PFSK-1 (cell line): ENCODE results near the gene FAM177B.

Experiments
- FOXP2 ChIP-seq: optimal IDR thresholded peaks from 2 replicates; pipeline ENCODE3; 2011; ENCODE audit warnings: borderline replicate concordance, control low read depth, inconsistent platforms; ENCODE audit not compliant: insufficient read depth; ENCODE audit errors: extremely low read length, extremely low read depth
- POLR2AphosphoS5 ChIP-seq: IDR thresholded peaks from 2 replicates; pipeline ENCODE4 v1.6.1; 2012; ENCODE audit warnings: low read depth, mild to moderate bottlenecking, control low read depth, low read length, moderate library complexity
- REST ChIP-seq, 2 experiments: IDR thresholded peaks; 2 replicates each; pipeline versions ENCODE4 v1.6.1 to v1.8.0; 2011 to 2012; ENCODE audit warnings: low read depth in 2 of 2, low read length in 2 of 2, control low read depth in 1 of 2, inconsistent platforms in 1 of 2, mild to moderate bottlenecking in 1 of 2, moderate library complexity in 1 of 2; ENCODE audit not compliant: insufficient read depth in 1 of 2
- SIN3A ChIP-seq: IDR thresholded peaks from 2 replicates; pipeline ENCODE4 v1.6.1; 2012; ENCODE audit warnings: mild to moderate bottlenecking, low read length, moderate library complexity, borderline replicate concordance; ENCODE audit not compliant: insufficient read depth
- TAF1 ChIP-seq: IDR thresholded peaks from 2 replicates; pipeline ENCODE4 v1.6.1; 2012; ENCODE audit warnings: low read length, control low read depth, borderline replicate concordance; ENCODE audit not compliant: insufficient read depth

The FAM177B gene

DNA sequence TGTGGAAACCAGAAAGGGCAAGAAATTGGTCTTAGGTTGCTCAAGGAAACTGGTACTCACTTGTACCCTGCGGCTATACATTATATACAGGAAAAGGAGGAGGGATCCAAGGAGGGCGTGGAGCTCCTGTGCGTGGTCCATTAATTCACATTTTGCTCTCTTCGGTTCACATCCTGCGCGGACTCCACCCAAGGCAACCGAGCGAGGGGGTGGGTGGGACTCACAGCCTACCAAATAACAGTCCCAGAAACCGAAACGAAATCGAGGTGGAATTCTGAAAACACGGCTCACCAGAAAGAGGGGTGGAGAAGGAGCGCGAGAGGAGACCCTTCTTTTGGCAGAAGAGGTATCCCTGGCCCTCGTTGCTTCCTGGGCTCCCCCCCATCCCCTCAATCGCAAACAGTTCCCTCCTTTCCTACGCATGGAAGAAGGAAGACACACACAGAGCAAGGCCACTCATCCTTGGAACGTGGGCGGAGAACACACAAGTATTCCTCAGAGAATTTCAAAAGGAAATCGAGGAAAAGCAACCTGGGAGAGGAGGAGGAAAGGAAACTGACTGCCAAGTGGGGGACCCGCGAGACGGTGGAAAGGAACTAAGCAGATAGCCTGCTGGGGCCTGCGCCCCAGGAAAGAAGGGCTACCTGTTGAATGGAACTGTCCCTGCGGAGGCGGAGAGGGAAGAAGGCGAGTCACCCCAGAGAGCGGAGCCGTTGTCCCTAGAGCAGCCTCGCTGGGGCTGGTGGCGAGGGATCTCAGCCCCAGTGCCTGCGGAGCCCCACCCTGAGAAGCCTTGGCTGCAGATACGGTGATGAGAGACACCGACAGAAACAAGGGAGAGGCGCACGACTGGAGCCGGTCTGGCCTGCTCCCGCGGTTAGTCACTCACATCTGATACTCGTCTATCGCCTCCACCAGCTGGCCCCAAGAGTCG is 25.4 kb upstream of the FAM177B start:
- TF ChIP-seq POLR2AphosphoS5 (peak; percentile 88), REST (IDR thresholded peaks at IDR 0.05; ENCODE audit: insufficient read depth in 1 of 2, low read depth in 2 of 2, low read length in 2 of 2) (no peak), TAF1 (peak; percentile 74; the same call in 1 of the 2 replicates), SIN3A (peak; percentile 39; the same call in 1 of the 2 replicates), FOXP2 (no peak)

- TF ChIP-seq FOXP2 = no peak
- TF ChIP-seq SIN3A = peak; percentile 88; the same call in 1 of the 2 replicates
- TF ChIP-seq POLR2AphosphoS5 = peak; percentile 28
Observed at GRCh38 chr1:222712253-222713090, 24.5 kb upstream of the FAM177B start, which contains the start of the genes AIDA and BROX. Gene AIDA, minus strand, starts transcription at chr1:222712491. Its CDS starts 174 bp downstream, at chr1:222712317. Gene BROX, plus strand, starts transcription at chr1:222712564. Its CDS starts 3,136 bp downstream, at chr1:222715700.

- TF ChIP-seq FOXP2 (peak; percentile 100), POLR2AphosphoS5 (no peak; the same call in 1 of the 2 replicates), SIN3A (0 out of 2 replicates have a peak, but pooled peaks have one; percentile 59)
Observed at GRCh38 chr1:222713091-222713961, 23.7 kb upstream of the FAM177B start.

DNA sequence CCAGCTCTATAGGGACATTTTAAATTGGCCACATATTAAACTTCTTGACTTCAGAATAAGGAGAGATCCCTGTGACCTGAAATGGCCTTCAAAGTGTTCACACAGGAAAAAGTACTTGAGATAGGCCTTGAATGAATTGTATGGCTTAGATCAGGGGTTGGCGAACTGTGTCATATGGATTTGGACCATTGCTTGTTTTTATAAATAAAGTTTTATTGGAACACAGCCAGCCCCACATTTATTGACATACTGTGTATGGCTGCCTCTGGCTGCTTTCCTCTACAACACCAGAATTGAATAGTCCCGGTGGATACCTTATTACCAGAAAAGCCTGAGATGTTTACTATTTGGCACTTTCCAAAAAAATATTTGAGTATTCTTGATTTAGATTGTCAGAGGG is 20.6 kb upstream of the FAM177B start:
- TF ChIP-seq REST (IDR thresholded peaks at IDR 0.05; ENCODE audit: insufficient read depth in 1 of 2, low read depth in 2 of 2, low read length in 2 of 2) = no peak
- no peak for TF ChIP-seq FOXP2
- TF ChIP-seq POLR2AphosphoS5 = no peak
- TF ChIP-seq TAF1 = no peak
- TF ChIP-seq SIN3A = no peak

GRCh38 chr1:222728746-222729145 is 8.3 kb upstream of the FAM177B start:
- TF ChIP-seq REST (IDR thresholded peaks at IDR 0.05; ENCODE audit: insufficient read depth in 1 of 2, low read depth in 2 of 2, low read length in 2 of 2) (no peak), POLR2AphosphoS5 (no peak), FOXP2 (no peak)
